ENCODE measurements around the gene TAPBP.
"Not testable (repeated sequence)": the region's sequence is repeated elsewhere in the genome, so short reads cannot be mapped to it uniquely, and the experiment has no call there.

The TAPBP gene

DNA sequence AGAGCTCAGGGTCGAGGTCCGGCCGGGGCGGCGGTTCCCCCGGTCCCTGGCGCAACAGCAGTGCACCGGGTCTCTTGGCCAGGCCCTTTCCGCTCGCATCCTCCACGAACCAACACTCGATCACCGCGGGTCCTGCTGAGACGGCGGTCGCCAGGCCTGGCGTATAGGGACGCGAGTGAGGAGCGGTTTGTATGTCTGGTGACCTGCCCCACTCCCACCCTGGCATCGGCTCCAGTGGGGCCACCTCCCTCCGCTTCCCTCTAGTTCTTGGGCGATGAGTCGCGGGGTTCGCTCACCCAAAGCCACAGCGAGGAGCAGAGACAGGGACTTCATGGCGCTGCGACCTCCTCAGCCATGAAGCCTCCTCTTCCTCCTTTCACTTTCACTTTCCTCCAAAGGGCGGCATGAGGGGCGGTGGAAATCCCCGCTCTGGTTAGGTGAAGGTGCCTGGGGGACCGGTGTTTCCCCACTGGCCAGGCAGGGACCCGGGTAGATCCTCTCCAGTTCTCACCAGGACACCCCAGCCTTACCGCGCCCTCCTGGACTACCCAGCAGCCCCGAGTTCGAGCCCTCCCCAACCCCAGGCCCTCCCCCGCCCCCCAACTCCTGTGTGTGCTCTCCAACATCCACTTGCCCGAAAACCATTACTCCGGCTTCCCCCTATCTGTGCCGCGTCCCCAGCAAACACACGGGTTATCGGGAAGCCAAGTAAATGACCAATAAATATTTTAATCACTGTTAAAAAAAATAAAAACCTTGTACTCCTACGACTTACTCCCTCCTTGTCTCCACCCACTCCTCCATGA is at the start of gene TAPBP:
TSS of gene TAPBP (minus strand) at position 370 of the 806 bp plus-strand sequence. CDS start at position 333, 37 bp downstream.
- DNase-seq (ENCODE audit: low read depth): peak; percentile 20

DNA sequence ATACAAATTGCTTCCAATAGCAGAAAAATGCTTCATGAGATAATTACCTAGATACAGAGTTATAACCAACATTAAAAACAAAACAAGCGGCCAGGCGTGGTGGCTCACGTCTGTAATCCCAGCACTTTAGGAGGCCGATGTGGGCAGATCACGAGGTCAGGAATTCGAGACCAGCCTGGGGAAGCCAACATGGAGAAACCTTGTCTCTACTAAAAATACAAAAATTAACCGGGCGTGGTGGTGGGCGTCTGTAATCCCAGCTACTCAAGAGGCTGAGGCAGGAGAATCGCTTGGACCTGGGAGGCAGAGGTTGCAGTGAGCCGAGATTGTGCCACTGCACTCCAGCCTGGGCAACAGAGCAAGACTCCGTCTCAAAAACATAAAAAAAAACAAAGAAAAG is 49.6 kb upstream of the TAPBP start:
- DNase-seq (ENCODE audit: low read depth): not testable (repeated sequence)

DNA sequence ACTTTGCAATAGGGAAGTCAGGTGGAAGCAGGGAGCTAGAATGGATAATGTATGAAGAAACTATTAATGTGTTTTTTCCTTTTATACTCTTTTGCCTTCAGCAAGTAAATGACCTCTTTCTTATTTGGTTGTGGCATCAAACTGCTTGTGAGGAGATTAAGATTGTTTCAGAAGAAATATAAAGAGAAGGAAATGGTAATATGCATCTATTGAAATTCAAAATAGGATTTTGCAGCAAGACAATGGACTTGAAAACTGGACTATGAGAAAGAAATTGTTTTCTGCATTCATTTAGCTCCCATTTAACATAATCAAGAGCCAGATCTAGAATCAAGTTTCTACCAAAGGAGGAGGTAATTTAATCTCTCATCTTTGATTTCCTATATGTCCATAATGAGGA is 45.5 kb upstream of the TAPBP start:
- no peak for DNase-seq (ENCODE audit: low read depth)

DNA sequence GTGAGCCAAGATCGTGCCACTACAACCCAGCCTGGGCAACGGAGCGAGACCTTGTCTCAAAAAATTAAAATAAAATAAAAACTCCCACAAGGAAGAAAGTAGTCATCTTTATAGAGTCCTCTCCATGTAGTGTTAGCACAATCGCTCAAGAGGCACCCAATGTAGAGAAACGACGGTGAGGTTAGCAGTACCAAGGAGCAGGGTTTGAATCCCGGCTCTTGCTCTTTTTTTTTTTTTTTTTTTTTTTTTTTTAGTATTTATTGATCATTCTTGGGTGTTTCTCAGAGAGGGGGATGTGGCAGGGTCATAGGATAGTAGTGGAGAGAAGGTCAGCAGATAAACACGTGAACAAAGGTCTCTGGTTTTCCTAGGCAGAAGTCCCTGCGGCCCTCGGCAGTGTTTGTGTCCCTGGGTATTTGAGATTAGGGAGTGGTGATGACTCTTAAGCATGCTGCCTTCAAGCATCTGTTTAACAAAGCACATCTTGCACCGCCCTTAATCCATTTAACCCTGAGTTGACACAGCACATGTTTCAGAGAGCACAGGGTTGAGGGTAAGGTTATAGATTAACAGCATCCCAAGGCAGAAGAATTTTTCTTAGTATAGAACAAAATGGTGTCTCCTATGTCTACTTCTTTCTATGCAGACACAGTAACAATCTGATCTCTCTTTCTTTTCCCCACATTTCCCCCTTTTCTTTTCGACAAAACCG is 43.4 kb upstream of the TAPBP start:
- DNase-seq (ENCODE audit: low read depth): not testable (repeated sequence)

DNA sequence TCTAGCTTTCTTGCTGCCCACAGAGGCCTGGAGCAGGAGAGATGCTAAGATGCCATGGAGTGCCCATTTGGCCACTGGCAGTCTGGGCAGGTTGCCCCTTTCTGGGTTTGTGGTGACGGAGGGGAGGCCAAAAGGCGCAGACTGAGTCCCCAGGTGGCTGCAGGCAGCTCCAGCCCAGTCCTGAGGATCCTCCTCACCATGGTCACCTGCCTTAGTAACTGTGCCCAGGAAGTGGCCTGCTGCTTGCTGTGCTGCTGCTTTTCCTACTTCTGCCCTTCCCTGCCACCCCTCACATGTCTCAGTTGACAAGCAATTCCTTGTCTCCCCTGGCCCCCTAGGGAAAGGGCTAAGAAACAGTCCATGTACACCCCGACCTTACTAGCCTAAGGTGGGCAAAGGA is 42.4 kb upstream of the TAPBP start:
- DNase-seq (ENCODE audit: low read depth): no peak

DNA sequence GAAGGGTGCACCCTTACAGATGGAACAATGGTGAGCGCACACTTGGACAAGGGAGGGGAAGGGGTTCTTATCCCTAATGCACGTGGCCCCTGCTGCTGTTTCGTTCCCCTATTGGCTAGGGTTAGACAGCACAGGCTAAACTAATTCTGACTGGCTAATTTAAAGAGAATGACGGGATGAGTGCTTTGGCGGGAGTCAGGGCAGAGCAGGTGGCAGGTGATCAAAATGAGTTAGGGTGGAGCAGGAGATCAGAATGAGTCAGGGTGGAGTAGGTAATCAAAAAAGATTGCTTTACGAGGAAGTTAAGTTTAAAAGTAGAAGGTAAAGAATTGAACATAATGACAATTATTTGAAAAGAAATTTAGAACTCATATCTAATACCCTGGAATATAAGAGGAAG is 42.0 kb upstream of the TAPBP start:
- DNase-seq (ENCODE audit: low read depth): not testable (repeated sequence)

DNA sequence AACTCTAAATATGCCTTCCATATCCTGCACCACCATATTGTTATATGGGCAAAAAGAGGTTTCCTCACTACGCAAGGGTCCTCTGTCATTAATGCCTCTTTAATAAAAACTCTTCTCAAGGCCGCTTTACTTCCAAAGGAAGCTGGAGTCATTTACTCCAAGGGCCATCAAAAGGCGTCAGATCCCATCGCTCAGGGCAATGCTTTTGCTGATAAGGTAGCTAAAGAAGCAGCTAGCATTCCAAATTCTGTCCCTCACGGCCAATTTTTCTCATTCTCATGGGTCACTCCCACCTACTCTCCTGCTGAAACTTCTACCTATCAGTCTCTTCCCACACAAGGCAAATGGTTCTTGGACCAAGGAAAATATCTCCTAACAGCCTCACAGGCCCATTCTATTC is 33.9 kb upstream of the TAPBP start:
- no peak for DNase-seq (ENCODE audit: low read depth)

DNA sequence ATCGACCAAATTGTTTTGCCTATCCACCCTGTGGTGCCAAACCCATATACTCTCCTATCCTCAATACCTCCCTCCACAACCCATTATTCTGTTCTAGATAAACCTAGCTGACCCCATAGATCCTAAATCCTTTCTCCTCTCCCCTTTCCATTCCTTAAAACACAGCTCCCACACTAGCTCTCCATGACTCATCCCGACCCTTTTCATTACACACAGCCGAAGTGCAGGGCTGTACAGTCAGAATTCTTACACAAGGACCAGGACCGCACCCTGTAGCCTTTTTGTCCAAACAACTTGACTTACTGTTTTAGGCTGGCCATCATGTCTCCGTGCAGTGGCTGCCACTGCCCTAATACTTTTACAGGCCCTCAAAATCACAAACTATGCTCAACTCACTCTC is 33.1 kb upstream of the TAPBP start:
- DNase-seq (ENCODE audit: low read depth): not testable (repeated sequence)

DNA sequence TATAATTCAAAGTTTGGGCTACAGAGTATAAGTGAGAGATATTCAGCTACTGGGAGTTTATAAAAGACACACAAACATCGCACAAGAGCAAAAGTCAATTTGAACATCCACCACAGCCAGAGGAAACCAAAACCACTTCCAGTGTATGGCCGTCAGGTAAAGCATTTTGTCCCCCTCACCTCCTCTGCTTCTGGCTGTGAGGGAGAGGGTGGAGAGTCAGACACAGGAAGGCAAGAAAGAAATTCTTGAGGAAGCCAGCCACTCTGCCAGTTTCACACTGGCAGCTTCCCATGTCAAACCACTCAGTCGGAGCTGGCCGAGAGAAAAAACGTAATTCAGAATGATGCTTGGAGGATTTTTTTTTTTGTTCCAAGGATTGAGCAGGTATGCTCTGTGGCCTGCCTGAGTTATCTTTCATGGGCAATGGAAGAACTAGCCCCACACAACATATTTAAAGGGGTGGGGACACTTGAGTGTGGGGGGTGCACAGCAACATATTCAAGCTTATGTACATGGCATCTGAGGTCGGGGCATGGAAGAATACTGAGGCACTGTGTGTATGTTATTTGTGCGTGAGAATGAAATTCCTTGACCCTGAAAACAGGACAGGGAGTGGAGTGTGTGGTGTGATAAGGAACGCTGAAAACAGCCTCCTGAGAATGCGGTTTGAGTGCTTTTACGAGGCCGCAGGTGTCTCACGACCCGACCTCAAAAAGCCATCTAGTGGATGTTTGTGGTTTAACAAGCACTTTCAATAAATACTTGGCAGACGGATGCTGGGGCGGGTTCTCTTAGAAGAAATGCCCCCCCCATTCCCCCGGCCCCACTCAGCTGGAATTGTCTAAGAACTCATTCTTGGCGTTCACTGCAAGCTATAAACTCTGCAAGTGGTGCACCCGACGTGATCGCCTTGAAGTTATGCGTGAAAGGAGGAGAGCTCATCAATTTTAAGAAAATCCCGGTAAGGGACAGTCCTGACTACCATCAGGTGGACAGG is 31.1 kb upstream of the TAPBP start:
- peak; percentile 31 for DNase-seq (ENCODE audit: low read depth)

DNA sequence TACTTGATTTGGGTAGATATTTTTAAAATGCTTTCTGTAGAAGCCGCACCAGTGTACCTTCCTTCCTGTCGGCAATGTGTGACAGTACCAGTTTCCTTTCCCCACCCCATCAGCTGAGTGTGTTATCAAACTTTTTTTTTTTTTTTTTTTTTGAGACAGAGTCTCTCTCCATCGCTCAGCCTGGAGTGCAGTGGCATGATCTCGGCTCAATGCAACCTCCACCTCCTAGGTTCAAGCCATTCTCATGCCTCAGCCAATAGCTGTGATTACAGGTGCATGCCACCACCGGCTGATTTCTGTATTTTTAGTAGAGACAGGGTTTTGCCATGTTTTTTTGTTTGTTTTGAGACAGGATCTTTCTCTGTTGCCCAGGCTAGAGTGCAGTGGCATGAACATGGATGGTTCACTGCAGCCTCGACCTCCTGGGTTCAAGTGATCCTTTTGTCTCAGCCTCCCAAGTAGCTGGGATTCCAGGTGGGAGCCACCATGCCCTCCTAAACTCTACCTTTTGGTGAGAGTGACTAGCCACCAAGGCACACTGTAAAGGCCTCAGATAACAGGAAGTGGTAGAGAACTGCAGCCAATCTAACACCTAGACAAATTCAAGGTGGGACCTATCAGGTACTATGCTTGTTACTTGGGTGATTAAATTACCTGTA is 30.2 kb upstream of the TAPBP start:
- no peak for DNase-seq (ENCODE audit: low read depth)

DNA sequence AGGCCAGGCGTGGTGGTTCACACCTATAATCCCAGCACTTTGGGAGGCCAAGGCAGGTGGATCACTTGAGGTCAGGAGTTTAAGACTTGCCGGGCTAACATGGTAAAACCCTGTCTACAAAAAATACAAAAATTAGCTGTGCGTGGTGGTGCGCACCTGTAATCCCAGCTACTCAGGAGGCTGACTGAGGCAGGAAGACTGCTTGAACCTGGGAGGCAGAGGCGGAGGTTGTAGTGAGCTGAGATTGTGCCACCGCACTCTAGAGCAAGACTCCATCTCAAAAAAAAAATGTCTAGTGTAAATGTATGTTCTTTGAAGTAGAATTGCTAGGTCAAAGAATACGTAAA is 29.7 kb upstream of the TAPBP start:
- not testable (repeated sequence) for DNase-seq (ENCODE audit: low read depth)

DNA sequence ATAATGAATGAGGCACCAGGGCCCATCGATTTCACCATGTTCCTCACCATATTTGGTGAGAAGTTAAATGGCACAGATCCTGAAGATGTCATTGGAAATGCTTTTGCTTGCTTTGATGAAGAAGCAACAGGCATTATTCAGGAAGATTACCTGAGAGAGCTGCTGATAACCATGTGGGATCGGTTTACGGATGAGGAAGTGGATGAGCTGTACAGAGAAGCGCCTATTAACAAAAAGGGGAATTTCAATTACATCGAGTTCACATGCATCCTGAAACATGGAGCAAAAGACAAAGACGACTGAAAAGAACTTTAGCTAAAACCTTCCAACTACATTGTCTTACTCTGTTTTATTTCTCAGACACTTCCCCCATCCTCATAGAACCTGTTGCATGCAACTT is 25.3 kb upstream of the TAPBP start:
- DNase-seq (ENCODE audit: low read depth): no peak

DNA sequence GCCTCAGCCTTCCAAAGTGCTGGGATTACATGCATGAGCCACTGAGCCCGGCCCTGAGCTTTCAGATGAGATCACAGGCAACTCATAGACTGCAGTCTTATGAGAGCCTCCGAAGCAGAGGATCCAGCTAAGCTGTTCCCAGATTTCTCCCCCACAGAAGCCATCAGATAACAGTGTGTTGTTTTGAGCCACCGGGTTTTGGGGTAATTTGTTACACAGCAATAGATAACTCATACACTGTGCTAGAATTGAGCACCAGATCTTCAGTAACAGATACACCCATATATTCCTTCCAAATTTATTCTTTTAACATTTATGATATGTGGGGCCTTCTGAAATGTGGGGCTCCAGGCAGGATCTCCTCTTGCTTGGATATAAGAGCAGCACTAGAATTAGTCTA is 22.6 kb upstream of the TAPBP start:
- DNase-seq (ENCODE audit: low read depth): no peak

DNA sequence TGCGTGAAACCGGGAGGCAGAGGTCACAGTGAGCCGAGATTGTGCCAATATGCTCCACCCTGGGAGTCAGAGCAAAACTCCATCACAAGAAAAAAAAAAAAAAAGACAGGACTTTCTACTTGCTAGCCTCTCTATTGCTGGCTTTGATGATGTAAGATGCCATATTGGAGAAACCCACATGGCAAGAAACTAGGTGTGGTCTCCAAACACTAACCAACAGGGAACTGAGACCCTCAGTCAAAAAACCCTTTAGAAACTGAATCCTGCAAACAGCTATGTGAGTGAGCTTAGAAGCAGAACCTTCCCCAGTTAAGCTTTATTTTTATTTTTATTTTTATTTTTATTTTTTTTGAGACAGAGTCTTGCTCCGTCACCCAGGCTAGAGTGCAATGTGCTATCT is 22.0 kb upstream of the TAPBP start:
- no peak for DNase-seq (ENCODE audit: low read depth)

DNA sequence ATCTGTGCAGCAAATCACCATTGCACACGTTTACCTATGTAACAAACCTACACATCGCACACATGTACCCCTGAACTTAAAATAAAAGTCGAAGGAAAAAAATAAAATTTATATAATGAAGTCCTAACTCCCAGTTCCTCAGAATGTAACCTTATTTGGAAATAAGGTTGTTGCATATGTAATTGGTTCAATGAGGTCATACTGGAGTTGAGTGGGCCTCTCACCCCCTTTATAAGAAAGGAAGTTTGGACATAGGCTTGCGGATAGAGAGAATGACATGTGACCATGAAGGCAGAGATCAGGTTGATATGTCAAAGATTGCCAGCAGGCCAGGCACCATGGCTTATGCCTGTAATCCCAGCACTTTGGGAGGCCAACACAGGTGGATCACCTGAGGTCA is 19.8 kb upstream of the TAPBP start:
- DNase-seq (ENCODE audit: low read depth): no peak

DNA sequence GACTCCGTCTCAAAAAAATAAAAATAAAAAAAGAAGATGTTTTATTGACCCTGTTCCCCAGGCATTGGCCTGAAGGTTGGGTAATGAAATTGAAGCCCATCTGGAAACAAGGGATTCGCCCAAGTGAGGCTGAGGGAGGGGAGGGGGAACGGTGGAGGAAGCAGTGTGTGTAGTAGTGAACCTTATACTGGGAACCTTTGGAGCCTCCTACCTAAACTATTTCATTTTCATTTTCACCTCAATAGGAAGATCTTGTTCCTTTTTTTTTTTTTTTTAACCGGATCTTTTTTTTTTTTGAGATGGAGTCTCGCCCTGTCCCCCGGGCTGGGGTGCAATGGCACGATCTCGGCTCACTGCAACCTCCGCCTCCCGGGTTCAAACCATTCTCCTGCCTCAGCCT is 16.9 kb upstream of the TAPBP start:
- DNase-seq (ENCODE audit: low read depth): no peak

DNA sequence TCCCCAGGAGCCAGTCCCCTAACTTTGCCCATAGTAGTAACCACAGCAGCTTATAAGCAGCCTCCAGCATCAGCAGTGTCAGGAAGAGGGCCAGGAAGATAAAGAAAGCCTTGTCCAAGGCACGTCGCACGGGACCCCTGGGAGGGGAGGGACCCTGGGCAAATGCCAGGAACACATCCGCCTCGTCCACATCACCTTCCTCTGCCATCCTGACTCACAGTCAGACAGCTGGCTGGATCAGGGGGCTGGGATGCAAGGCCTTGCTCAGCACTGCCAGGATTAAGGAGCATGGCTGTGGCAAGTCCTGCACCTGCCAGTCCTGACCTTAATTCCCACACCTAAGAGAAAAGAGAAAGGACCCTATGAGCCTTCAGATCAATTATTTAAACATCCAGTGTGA is 15.2 kb upstream of the TAPBP start:
- no peak for DNase-seq (ENCODE audit: low read depth)

DNA sequence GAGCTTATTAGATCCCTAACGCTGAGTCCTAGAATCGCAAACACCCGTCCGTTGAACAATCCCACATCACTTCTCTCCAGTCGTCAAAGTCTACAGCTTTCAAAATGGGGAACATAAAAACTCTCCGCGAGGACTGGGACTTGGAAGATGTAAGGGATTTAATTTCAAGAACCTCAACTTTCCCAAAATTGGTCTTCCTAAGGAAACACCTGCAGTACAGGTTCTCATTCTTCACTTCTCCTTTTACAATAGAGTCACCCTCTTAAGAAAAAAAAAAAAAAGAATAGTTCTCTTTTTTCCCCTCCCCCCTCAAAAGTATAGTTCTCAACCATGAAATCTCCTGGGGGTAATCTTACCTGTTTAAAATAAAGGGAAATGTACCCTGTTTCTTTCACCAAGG is 10.2 kb upstream of the TAPBP start:
- DNase-seq (ENCODE audit: low read depth): no peak

DNA sequence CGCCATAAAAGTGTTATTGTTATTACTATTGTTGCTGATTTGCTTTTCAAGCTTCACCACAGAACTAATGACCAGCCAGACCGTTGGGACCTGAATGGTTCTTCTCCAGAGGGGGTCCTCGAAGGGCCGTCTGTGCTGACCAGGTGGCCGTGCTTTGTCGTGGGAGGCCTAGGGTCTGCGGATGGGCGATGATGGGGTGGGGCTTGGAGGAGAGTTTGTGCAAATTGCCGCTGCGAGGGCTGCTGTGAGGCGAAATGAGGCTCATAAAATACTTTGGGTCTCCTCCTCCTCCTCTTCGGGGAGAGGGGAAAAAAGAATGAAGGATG is 9.7 kb upstream of the TAPBP start:
- DNase-seq (ENCODE audit: low read depth): no peak

DNA sequence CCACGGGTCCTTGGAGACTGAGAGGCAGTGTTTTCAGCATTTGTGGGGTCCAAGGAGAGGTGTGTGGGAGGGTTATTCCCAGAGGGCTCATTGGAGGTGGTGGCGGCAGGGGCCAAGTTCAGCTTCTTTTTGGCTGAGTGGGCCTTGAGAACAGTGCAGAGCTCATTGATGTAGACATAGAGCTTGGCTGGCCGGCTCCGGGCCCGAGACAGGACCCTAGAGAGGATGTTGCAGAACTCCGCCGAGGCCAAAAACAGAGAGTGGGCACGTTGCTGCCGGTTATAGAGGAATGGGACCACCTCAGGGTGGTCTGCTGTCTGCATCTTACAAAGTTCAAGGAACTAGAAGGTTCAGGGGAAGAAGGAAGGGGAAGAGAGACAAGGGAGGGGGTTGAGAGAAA is 7.3 kb upstream of the TAPBP start:
- DNase-seq (ENCODE audit: low read depth): no peak

DNA sequence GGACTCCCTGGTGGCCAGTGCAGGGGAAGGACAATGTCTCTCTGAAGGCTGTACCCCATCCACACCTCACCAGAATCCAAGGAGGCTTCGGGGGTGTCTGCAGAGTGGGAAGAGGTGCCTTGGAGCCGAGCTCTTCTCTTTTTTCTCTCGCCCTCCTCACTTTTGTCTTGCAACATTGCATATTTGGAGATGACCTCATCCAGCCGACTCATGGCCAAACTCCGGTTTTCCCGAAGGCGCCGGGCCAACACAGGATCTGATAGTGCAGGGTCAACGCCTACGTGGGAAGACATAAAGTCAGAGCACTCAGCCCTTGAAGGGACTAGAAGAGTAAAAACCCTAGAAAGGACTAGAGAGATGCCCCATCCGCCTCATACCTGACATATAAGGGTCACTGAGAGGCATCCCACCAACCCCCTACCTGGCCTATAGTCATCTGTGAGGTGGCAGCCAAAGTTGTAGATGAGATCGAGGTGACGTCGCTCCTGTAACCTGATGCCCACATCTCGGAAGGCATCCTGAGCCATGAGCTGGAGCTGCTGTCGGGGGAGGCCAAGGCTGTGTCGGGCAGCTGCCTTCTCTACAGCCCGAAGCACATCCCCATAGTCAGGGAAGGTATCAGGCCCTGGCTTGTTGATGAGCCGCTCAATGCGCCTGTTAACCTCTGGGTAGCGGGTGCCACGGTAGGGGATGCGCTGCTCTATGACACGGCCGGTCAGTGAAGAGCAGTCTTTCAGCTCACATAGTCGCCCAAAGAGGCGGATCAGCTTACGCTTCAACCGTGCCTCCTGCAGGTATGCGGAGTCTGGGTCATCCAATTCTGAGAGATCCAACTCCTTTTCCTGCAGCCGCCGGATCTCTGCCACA is 6.7 kb upstream of the TAPBP start:
- DNase-seq (ENCODE audit: low read depth): peak; percentile 76
